HUDEP-2 (cell line): Measurements from ENCODE around the gene PLPP4.

ENCODE experiments used
- DNase-seq, 76 experiments: peaks; one replicate each; lab custom pipeline; 2025; ENCODE audit not compliant: unreplicated experiment in 76 of 76; lab: John Stamatoyannopoulos, UW

The PLPP4 gene

GRCh38 chr10:120455606-120456005 lies 1.4 kb upstream of the PLPP4 start:
- DNase-seq: no peak

GRCh38 chr10:120456143-120456625 lies 843 bp upstream of the PLPP4 start:
- DNase-seq: peak in 1 of 76 experiments; percentile 32

GRCh38 chr10:120457431-120458172 lies 575 bp downstream of the PLPP4 start:
- peak in 4 of 76 experiments; percentile 7 to 51 (median 34) for DNase-seq

GRCh38 chr10:120458432-120458831 lies 1.4 kb downstream of the PLPP4 start:
- DNase-seq: no peak

- peak in 74 of 76 experiments; percentile 63 to 100 (median 89) for DNase-seq
Observed at GRCh38 chr10:120459185-120459584, 2.2 kb downstream of the PLPP4 start.

GRCh38 chr10:120460186-120460585 lies 3.2 kb downstream of the PLPP4 start:
- DNase-seq: peak in 1 of 76 experiments; percentile 7

- DNase-seq: peak in 24 of 76 experiments; percentile 15 to 58 (median 32)
Observed at GRCh38 chr10:120460776-120461175, 3.7 kb downstream of the PLPP4 start.

- DNase-seq: no peak
Observed at GRCh38 chr10:120462018-120462682, 5.1 kb downstream of the PLPP4 start.

- DNase-seq: no peak
Observed at GRCh38 chr10:120465138-120465537, 8.1 kb downstream of the PLPP4 start.

- no peak for DNase-seq
Observed at GRCh38 chr10:120466006-120466405, 9.0 kb downstream of the PLPP4 start.

GRCh38 chr10:120473593-120473992 lies 16.6 kb downstream of the PLPP4 start:
- peak in 1 of 76 experiments; percentile 11 for DNase-seq

- no peak for DNase-seq
Observed at GRCh38 chr10:120474956-120475355, 17.9 kb downstream of the PLPP4 start.

GRCh38 chr10:120475844-120476791 lies 19.1 kb downstream of the PLPP4 start:
- no peak for DNase-seq

- DNase-seq: no peak
Observed at GRCh38 chr10:120477021-120477742, 20.2 kb downstream of the PLPP4 start.

GRCh38 chr10:120477743-120478141 lies 20.7 kb downstream of the PLPP4 start:
- DNase-seq: no peak

GRCh38 chr10:120478386-120478785 lies 21.4 kb downstream of the PLPP4 start:
- no peak for DNase-seq

- DNase-seq: no peak
Observed at GRCh38 chr10:120479506-120479905, 22.5 kb downstream of the PLPP4 start.

GRCh38 chr10:120480065-120480600 lies 23.1 kb downstream of the PLPP4 start:
- no peak for DNase-seq

- DNase-seq: no peak
Observed at GRCh38 chr10:120480848-120481247, 23.8 kb downstream of the PLPP4 start.

GRCh38 chr10:120483006-120483405 lies 26.0 kb downstream of the PLPP4 start:
- DNase-seq: no peak
